ENCODE data around the gene GRK1.

The GRK1 gene

GRCh38 chr13:113763961-113764792 is 97.2 kb downstream of the GRK1 start:
- Histone ChIP-seq H3K9me3 (replicated peaks in 1 of 11) (peaks cover 0 to 15% (median 11%) of the 10 kb centered on the region in 11 experiments; a peak in 19 of 22 replicates), H3K9ac (no peak overlapping the region), H4K20me1 (peaks cover 0 to 7% (median 0%) of the 10 kb centered on the region in 11 experiments; a peak in 3 of 22 replicates), H3K4me3 (no peak overlapping the region), H3K27me3 (peaks cover 28 to 45% (median 37%) of the 10 kb centered on the region in 11 experiments), H3K27ac (no peak overlapping the region), H3K4me2 (peak overlapping the region in 5 of 11 experiments; percentile 22 to 89 (median 26); a peak in 6 of 22 replicates), H3K4me1 (peaks cover 6 to 71% (median 51%) of the 10 kb centered on the region in 10 experiments), H3K36me3 (no peaks in the 10 kb centered on the region)
- no peak for TF ChIP-seq Cebpa-rat (IDR thresholded peaks at IDR 0.05)

GRCh38 chr13:113764793-113765563 is 98.0 kb downstream of the GRK1 start:
- Histone ChIP-seq H3K9ac (no peak overlapping the region), H3K4me2 (peak overlapping the region in 7 of 11 experiments; percentile 3 to 89 (median 33); a peak in 9 of 22 replicates), H3K27ac (no peak overlapping the region), H3K4me3 (no peak overlapping the region), H3K4me1 (peaks cover 2 to 71% (median 45%) of the 10 kb centered on the region in 10 experiments), H4K20me1 (peaks cover 0 to under 1% (median 0%) of the 10 kb centered on the region in 11 experiments; a peak in 2 of 22 replicates), H3K36me3 (no peaks in the 10 kb centered on the region; a peak in 1 of 22 replicates), H3K27me3 (peaks cover 23 to 37% (median 29%) of the 10 kb centered on the region in 11 experiments), H3K9me3 (replicated peaks in 1 of 11) (peaks cover 8 to 23% (median 19%) of the 10 kb centered on the region in 11 experiments; a peak in 20 of 22 replicates)
- TF ChIP-seq Cebpa-rat (IDR thresholded peaks at IDR 0.05), result no peak

DNA sequence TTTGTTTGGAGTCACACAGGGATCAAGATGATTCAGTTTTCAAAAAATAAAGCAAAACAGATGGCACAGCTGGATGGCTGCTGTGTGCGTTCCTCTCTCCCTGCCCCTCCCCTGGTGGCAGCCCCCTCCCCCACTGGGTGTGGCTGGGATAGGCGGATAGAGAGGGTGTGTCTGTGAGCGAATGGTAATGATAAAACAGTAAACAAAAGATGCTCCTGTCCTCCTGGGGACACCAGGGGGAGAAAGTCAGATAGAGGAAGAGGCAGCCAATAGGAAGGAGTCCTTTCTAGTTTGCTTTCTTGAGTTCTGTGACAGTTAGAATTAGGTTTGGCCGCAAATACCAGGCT is 98.5 kb downstream of the GRK1 start:
- H3K4me3 ChIP-seq, result no peak overlapping the region
- peak overlapping the region in 9 of 11 experiments; percentile 3 to 89 (median 33); a peak in 9 of 22 replicates for H3K4me2 ChIP-seq
- H3K27me3 ChIP-seq, result peaks cover 17 to 32% (median 23%) of the 10 kb centered on the region in 11 experiments
- H3K9me3 ChIP-seq (replicated peaks in 1 of 11), result peaks cover 13 to 29% (median 24%) of the 10 kb centered on the region in 11 experiments
- H3K9ac ChIP-seq, result no peak overlapping the region
- no peak for TF ChIP-seq Cebpa-rat (IDR thresholded peaks at IDR 0.05)
- no peaks in the 10 kb centered on the region; a peak in 2 of 22 replicates for H4K20me1 ChIP-seq
- H3K27ac ChIP-seq, result no peak overlapping the region
- peaks cover 0 to under 1% (median 0%) of the 10 kb centered on the region in 11 experiments; a peak in 2 of 22 replicates for H3K36me3 ChIP-seq
- peaks cover 0 to 75% (median 46%) of the 10 kb centered on the region in 10 experiments; a peak in 16 of 20 replicates for H3K4me1 ChIP-seq

- no peak overlapping the region for H3K9ac ChIP-seq
- no peak overlapping the region for H3K27ac ChIP-seq
- no peak overlapping the region for H3K4me3 ChIP-seq
- H3K27me3 ChIP-seq, result peaks cover 11 to 25% (median 16%) of the 10 kb centered on the region in 11 experiments
- no peaks in the 10 kb centered on the region; a peak in 2 of 22 replicates for H4K20me1 ChIP-seq
- peaks cover 20 to 36% (median 31%) of the 10 kb centered on the region in 11 experiments for H3K9me3 ChIP-seq (replicated peaks in 1 of 11)
- H3K36me3 ChIP-seq, result peaks cover 0 to 6% (median 0%) of the 10 kb centered on the region in 11 experiments; a peak in 4 of 22 replicates
- H3K4me1 ChIP-seq, result peaks cover 0 to 78% (median 52%) of the 10 kb centered on the region in 10 experiments; a peak in 16 of 20 replicates
- TF ChIP-seq Cebpa-rat (IDR thresholded peaks at IDR 0.05), result no peak
- peak overlapping the region in 8 of 11 experiments; percentile 8 to 89 (median 76); a peak in 9 of 22 replicates for H3K4me2 ChIP-seq
Measured at GRCh38 chr13:113766035-113766800, 99.2 kb downstream of the GRK1 start.

DNA sequence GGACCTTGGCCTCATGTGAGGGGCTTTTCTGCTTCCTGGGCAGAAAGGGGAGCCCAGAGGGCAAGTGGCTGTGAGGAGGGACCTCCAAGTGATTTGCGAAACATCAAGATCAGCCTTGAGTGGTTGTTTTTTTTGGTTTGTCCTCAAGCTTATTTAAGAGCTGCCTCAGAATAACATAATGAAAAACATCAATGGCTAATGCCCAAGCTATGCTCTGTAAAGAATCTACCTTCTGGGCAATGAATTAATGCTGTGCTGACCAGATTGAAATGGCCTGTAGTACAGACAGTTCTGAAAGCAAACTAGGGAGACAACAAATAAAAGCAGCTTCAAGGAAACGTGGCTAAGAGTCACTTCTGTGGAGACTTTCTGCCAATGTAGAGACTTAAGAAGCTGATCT is 100.3 kb downstream of the GRK1 start:
- Histone ChIP-seq H3K27ac (peak overlapping the region in 3 of 11 experiments; percentile 24 to 62 (median 53); a peak in 6 of 22 replicates), H3K9me3 (replicated peaks in 1 of 11) (peaks cover 32 to 47% (median 43%) of the 10 kb centered on the region in 11 experiments), H3K4me3 (no peak overlapping the region), H3K36me3 (peaks cover 0 to 6% (median 0%) of the 10 kb centered on the region in 11 experiments; a peak in 4 of 22 replicates), H3K4me2 (peak overlapping the region in 9 of 11 experiments; percentile 7 to 89 (median 74); a peak in 17 of 22 replicates), H3K9ac (peak overlapping the region in 2 of 11 experiments; percentile 15 to 30; a peak in 2 of 22 replicates), H3K4me1 (peaks cover 0 to 85% (median 60%) of the 10 kb centered on the region in 10 experiments; a peak in 16 of 20 replicates), H3K27me3 (peaks cover 3 to 14% (median 6%) of the 10 kb centered on the region in 11 experiments; a peak in 8 of 22 replicates), H4K20me1 (no peaks in the 10 kb centered on the region; a peak in 2 of 22 replicates)
- no peak for TF ChIP-seq Cebpa-rat (IDR thresholded peaks at IDR 0.05)

- Histone ChIP-seq H3K9ac (peak overlapping the region in 3 of 11 experiments; percentile 15 to 30 (median 25); a peak in 4 of 22 replicates), H3K9me3 (replicated peaks in 1 of 11) (peaks cover 40 to 55% (median 52%) of the 10 kb centered on the region in 11 experiments), H3K4me1 (peaks cover 0 to 81% (median 60%) of the 10 kb centered on the region in 10 experiments; a peak in 16 of 20 replicates)
Measured at GRCh38 chr13:113768018-113768905, 101.2 kb downstream of the GRK1 start.

GRCh38 chr13:113769106-113769505 is 102.1 kb downstream of the GRK1 start:
- Histone ChIP-seq H3K36me3 (peaks cover 0 to 11% (median 0%) of the 10 kb centered on the region in 11 experiments; a peak in 4 of 22 replicates), H3K4me2 (peak overlapping the region in 8 of 11 experiments; percentile 64 to 89 (median 78); a peak in 12 of 22 replicates), H3K4me3 (peak overlapping the region in 1 of 10 experiments; percentile 6; a peak in 2 of 20 replicates), H3K9me3 (replicated peaks in 1 of 11) (peaks cover 43 to 62% (median 60%) of the 10 kb centered on the region in 11 experiments), H3K9ac (no peak overlapping the region), H3K27ac (no peak overlapping the region; a peak in 1 of 22 replicates), H3K27me3 (0 out of 22 replicates have a peak, but pooled peaks cover 0 to 8% (median 0%) of the 10 kb centered on the region in 11 experiments), H3K4me1 (peaks cover 0 to 75% (median 57%) of the 10 kb centered on the region in 10 experiments; a peak in 16 of 20 replicates), H4K20me1 (no peaks in the 10 kb centered on the region; a peak in 2 of 22 replicates)
- TF ChIP-seq Cebpa-rat (IDR thresholded peaks at IDR 0.05), result no peak

More at GRCh38 chr13:113768018-113768905, 101.2 kb downstream of the GRK1 start:
- Histone ChIP-seq H3K27ac (peak overlapping the region in 3 of 11 experiments; percentile 43 to 62 (median 53); a peak in 6 of 22 replicates), H3K27me3 (peaks cover 0 to 8% (median 0%) of the 10 kb centered on the region in 11 experiments; a peak in 4 of 22 replicates), H3K36me3 (peaks cover 0 to 11% (median 0%) of the 10 kb centered on the region in 11 experiments; a peak in 4 of 22 replicates), H4K20me1 (no peaks in the 10 kb centered on the region; a peak in 2 of 22 replicates), H3K4me2 (peak overlapping the region in 10 of 11 experiments; percentile 12 to 89 (median 72); a peak in 18 of 22 replicates), H3K4me3 (peak overlapping the region in 1 of 10 experiments; percentile 6; a peak in 2 of 20 replicates)
- no peak for TF ChIP-seq Cebpa-rat (IDR thresholded peaks at IDR 0.05)
